Esophagus muscularis mucosa (tissue), 4 donors: ENCODE data around the gene YARS1.

Source experiments
- EP300 ChIP-seq: sonication (generic); formaldehyde crosslinking; IDR thresholded peaks from one replicate; pipeline ENCODE4 v1.6.1; 2017; ENCODE audit warnings: antibody characterized with exemption
- POLR2A ChIP-seq: fragments of 450-650 bp; IDR thresholded peaks from one replicate; pipeline ENCODE4 v1.6.1; 2017; ENCODE audit warnings: antibody characterized with exemption, moderate library complexity, mild to moderate bottlenecking, low read depth
- TF ChIP-seq, protein P1 (sequence below), 3 experiments: fragments of 200-600 bp in 2 of 3; fragments of 450-650 bp in 1 of 3; sonication (generic) in 2 of 3; IDR thresholded peaks; one replicate each; pipeline ENCODE4 v1.5.1; 2017 to 2019; ENCODE audit warnings: antibody characterized with exemption in 3 of 3, mild to moderate bottlenecking in 2 of 3, moderate library complexity in 1 of 3

DNA sequence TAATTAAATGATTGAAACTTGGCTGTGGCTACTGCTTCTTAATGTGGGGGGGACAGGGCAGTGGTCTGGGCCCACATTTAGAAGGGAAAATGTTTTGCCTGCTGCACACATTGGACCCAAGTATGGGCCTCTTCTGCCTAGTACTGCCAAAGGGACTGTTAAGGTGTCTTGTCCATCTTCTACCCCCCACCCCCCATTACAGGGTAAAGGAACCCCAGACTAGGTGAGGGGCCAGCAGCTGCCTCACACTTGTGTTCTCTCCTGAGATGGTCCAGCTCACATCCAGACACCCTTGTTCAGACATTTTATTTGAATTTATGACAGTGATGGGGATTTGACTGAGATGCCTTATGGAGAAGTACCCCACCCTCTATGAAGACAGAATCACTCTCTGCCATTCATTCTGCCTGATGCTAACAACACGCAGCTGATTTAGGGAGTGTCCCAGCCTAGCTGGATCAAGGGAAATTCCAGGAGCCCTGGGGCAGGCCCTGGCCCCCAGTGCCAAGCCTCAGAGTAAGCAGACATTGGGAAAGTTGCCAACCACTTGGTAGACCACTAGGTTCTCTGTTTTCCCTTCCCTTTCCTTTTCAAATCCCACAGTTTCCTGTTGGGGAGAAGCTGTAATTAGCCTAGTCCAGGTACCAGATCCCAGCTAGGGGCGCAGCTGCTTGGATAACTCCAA lies 42.1 kb downstream of the YARS1 start:
- TF ChIP-seq, protein P1, sequence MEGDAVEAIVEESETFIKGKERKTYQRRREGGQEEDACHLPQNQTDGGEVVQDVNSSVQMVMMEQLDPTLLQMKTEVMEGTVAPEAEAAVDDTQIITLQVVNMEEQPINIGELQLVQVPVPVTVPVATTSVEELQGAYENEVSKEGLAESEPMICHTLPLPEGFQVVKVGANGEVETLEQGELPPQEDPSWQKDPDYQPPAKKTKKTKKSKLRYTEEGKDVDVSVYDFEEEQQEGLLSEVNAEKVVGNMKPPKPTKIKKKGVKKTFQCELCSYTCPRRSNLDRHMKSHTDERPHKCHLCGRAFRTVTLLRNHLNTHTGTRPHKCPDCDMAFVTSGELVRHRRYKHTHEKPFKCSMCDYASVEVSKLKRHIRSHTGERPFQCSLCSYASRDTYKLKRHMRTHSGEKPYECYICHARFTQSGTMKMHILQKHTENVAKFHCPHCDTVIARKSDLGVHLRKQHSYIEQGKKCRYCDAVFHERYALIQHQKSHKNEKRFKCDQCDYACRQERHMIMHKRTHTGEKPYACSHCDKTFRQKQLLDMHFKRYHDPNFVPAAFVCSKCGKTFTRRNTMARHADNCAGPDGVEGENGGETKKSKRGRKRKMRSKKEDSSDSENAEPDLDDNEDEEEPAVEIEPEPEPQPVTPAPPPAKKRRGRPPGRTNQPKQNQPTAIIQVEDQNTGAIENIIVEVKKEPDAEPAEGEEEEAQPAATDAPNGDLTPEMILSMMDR (IDR thresholded peaks at IDR 0.05) = no peak
- TF ChIP-seq EP300 = no peak
- TF ChIP-seq POLR2A = no peak
